ENCODE measurements around the gene AFF1. TPM values are rescaled to one million over a fixed set of nuclear protein-coding genes. Genes with fewer than 3 reads are reported as not detected.

Gene AFF1
- total RNA-seq, 4 donors from 2014 or later: 22.9 to 47.1 (median 34.0) TPM

DNA sequence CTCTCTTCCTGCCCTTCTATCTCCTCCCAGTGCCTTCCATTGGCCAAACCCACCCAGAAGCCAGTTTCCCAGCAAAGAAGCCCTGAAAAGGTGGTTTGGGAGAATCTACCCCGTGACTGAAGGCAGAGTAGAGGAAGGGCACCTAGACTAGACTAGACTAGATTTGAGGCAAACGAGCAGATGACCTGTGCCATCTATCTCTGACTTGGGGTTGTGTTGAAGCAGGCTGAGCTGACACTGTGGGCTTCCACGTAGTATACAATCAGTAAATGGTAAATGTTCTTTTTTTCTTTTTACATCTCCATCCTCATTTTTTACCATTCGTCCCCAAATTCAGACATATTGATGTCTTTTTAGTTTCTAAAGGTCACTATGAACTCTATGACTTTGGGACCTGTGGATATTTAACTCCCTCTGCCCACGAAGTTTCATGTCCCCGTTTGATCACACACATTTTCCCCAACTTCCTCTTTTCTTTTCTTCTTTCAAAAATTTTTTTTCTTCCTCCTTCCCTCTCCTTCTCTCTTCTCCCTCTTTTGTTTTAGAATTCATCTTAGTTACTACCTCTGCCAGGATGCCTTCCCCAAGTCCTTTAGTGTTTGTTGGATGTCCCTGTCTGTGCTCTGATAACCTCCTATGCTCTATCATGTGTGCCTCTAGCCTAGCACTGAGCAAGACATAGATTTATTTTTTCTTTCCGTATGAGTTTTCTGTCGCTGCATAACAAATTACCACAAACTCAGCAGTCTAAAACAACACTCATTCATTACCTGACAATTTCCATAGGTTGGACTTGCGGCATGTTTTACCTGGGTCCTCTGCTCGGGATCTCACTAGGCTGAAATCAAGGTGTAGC, 6.2 kb upstream of the AFF1 start:
- Histone ChIP-seq H3K27me3 (no peaks in the 10 kb centered on the region), H3K9me3 (no peaks in the 10 kb centered on the region), H3K36me3 (peaks cover 0 to 14% (median 0%) of the 10 kb centered on the region in 3 donors), H3K4me3 (no peak overlapping the region), H3K27ac (peak overlapping the region; percentile 72 to 91 (median 80)), H3K4me1 (peaks cover 16 to 32% (median 19%) of the 10 kb centered on the region in 3 donors)
- TF ChIP-seq POLR2A (IDR thresholded peaks at IDR 0.05): no peak
- TF ChIP-seq, protein P1, sequence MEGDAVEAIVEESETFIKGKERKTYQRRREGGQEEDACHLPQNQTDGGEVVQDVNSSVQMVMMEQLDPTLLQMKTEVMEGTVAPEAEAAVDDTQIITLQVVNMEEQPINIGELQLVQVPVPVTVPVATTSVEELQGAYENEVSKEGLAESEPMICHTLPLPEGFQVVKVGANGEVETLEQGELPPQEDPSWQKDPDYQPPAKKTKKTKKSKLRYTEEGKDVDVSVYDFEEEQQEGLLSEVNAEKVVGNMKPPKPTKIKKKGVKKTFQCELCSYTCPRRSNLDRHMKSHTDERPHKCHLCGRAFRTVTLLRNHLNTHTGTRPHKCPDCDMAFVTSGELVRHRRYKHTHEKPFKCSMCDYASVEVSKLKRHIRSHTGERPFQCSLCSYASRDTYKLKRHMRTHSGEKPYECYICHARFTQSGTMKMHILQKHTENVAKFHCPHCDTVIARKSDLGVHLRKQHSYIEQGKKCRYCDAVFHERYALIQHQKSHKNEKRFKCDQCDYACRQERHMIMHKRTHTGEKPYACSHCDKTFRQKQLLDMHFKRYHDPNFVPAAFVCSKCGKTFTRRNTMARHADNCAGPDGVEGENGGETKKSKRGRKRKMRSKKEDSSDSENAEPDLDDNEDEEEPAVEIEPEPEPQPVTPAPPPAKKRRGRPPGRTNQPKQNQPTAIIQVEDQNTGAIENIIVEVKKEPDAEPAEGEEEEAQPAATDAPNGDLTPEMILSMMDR (IDR thresholded peaks at IDR 0.05): no peak
- WGBS, 2 donors: 77 to 81% methylated on average over 10 of the region's 10 CpGs
- no peak for DNase-seq
- intact Hi-C loops (cut with DNase I): loop anchor here (5.0 kb wide), 1 partner anchor 309 kb away; no protein-coding TSS in a partner anchor

DNA sequence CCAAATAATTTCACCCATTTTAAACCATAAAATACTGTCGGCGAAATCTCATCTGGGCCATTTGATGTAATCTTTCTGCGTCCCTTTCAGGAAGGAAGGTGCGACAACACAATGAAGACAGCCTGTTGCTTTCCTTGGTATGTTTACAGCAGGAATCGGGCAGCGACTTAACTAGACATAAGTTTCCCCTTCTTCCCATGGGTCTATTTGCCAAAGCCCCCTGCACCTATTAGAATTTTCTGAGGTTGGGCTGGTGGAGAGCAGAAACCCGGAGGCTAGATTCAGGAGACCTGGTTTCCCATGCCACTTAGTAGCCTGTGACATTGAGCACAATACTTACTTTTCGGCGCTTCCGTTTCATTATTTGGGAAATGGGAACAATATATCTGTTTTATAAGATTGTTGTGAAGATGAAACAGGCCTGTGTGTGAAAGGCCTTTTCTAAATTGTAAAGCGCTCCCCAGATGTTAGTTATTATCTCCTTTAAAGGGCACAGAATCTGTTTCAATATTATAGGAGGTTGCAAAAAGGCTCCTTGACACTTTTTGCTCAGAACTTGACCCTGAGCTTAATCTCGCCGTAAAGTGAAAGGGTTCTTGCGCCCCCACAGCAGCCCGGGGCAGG, 552 bp upstream of the AFF1 start:
- 5 to 9% methylated on average over 13 to 14 of the region's 15 CpGs for WGBS, 2 donors
- H3K36me3 ChIP-seq: peaks cover 0 to 14% (median 0%) of the 10 kb centered on the region in 3 donors
- H3K9me3 ChIP-seq: no peaks in the 10 kb centered on the region
- H3K4me1 ChIP-seq: peaks cover 19 to 43% (median 20%) of the 10 kb centered on the region in 3 donors
- H3K4me3 ChIP-seq: peak overlapping the region; percentile 81 to 98 (median 90)
- no peak for DNase-seq
- H3K27me3 ChIP-seq: no peaks in the 10 kb centered on the region
- intact Hi-C loops (cut with DNase I): loop anchor here (2.0 kb wide), 1 partner anchor 73 kb away; no protein-coding TSS in a partner anchor
- peak overlapping the region; percentile 97 to 99 (median 98) for H3K27ac ChIP-seq
- TF ChIP-seq POLR2A (IDR thresholded peaks at IDR 0.05): no peak
- TF ChIP-seq, protein P1 (IDR thresholded peaks at IDR 0.05): no peak

DNA sequence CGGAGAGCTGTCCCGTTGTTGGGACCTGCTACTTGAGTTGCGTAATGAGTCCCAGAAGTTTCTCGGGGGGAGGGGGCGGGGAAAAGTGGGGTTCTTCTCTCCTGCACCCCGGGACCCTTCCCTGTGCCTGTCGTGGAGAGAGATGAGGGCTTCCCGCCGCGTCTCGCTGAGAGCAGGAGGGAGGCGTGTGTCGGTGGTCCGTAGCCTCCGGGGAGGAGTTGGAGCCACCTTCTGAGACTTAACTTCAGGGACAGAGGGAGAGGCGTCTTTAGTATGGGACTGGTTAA, 698 bp downstream of the AFF1 start:
- no peak for TF ChIP-seq POLR2A (IDR thresholded peaks at IDR 0.05)
- TF ChIP-seq, protein P1 (IDR thresholded peaks at IDR 0.05): no peak
- peak; percentile 15 for DNase-seq
- WGBS, 2 donors: 0% methylated on average over 1 to 7 of the region's 16 CpGs
- Histone ChIP-seq H3K9me3 (no peaks in the 10 kb centered on the region), H3K27ac (peak overlapping the region; percentile 97 to 99 (median 98)), H3K4me1 (peaks cover 29 to 55% (median 33%) of the 10 kb centered on the region in 3 donors), H3K36me3 (peaks cover 0 to 14% (median 0%) of the 10 kb centered on the region in 3 donors), H3K27me3 (no peaks in the 10 kb centered on the region), H3K4me3 (peak overlapping the region; percentile 81 to 98 (median 90))
- intact Hi-C loops (cut with DNase I): loop anchor here (2.0 kb wide), 1 partner anchor 71 kb away; no protein-coding TSS in a partner anchor

DNA sequence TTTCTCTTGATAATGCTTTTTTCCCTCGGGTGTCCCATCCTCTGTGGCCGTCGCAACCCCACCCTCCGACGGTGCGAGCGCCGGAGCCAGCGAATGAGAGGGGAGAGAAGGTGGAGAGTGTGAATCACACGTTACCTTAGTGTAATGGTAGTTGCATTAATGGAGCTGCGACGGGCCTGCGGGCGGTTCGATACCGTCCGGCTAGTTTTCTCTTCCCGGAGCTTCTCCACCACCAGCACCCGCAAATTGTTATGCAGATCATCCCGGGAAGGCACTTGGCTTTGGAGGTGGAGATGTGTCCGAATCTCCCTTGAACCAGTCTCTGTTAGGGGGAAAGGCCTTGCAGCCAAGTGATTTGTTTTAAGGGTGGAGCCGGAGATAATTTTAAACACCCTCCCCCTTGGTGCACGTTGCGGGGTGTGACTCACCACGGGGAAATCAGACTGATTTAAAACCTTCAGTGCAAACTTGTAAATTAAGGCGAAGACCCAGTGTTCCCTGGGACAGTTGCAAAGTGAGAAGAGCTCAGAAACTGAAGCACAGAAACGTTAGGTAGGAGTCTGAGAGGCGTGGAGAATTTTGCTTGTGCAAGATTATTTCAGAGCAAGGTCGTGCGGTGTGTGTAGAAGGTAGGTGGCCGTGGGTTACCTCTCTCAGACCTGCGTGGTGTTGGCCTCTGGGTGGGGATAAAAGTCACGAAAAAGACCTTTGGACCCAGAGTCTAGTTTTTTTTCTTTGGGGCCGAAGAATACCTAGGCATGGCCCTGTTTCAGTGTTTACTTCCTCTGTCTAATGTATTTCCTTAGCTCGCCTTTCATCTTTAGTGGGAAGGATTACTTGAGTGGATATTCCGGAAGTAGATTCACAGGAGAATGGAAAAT, 1.3 kb downstream of the AFF1 start:
- peak in 1 of 4 donors; percentile 74 for TF ChIP-seq POLR2A (IDR thresholded peaks at IDR 0.05)
- TF ChIP-seq, protein P1 (IDR thresholded peaks at IDR 0.05): no peak
- DNase-seq: no peak
- 8 to 12% methylated on average over 17 to 33 of the region's 36 CpGs for WGBS, 2 donors
- intact Hi-C loops (cut with DNase I): loop anchor here (2.0 kb wide), 1 partner anchor 71 kb away; no protein-coding TSS in a partner anchor
- H3K27me3 ChIP-seq: no peaks in the 10 kb centered on the region
- H3K4me1 ChIP-seq: peaks cover 35 to 61% (median 35%) of the 10 kb centered on the region in 3 donors
- peak overlapping the region; percentile 81 to 98 (median 90) for H3K4me3 ChIP-seq
- H3K9me3 ChIP-seq: no peaks in the 10 kb centered on the region
- H3K27ac ChIP-seq: peak overlapping the region; percentile 97 to 99 (median 98)
- peaks cover 0 to 10% (median 0%) of the 10 kb centered on the region in 3 donors for H3K36me3 ChIP-seq

Measured in esophagus squamous epithelium (tissue), 5 donors.